22Rv1 (cell line): ENCODE results near the gene ABI1.

Experiments
- CTCF ChIP-seq: fragments of 450-650 bp; IDR thresholded peaks from 2 replicates; pipeline ENCODE4 v1.5.1; 2017; ENCODE audit warnings: mild to moderate bottlenecking
- ZFX ChIP-seq: fragments of 450-650 bp; IDR thresholded peaks from 2 replicates; pipeline ENCODE4 v1.6.1; 2017; ENCODE audit warnings: antibody characterized with exemption, borderline replicate concordance

GRCh38 chr10:26759008-26759407 lies 101.8 kb downstream of the ABI1 start:
- TF ChIP-seq CTCF, result no peak
- no peak for TF ChIP-seq ZFX
